Smooth muscle cell of the brain vasculature (primary cell): Measurements from ENCODE around the gene TCEAL8.
"Not testable (repeated sequence)": the region's sequence is repeated elsewhere in the genome, so short reads cannot be mapped to it uniquely, and the experiment has no call there.

ENCODE experiments used
- DNase-seq: peaks from one replicate; pipeline ENCODE4 v3.0.0-alpha.2; 2012; ENCODE audit warnings: low read depth, low spot score

TCEAL8 gene, protein sequence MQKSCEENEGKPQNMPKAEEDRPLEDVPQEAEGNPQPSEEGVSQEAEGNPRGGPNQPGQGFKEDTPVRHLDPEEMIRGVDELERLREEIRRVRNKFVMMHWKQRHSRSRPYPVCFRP

GRCh38 chrX:103254921-103255493, at the start of gene TCEAL8:
Gene TCEAL8 (minus strand): TSS chrX:103255155. CDS start chrX:103253979, 1,176 bp downstream.
- DNase-seq, result no peak

GRCh38 chrX:103304705-103305104, 49.8 kb upstream of the TCEAL8 start:
- DNase-seq, result no peak

DNA sequence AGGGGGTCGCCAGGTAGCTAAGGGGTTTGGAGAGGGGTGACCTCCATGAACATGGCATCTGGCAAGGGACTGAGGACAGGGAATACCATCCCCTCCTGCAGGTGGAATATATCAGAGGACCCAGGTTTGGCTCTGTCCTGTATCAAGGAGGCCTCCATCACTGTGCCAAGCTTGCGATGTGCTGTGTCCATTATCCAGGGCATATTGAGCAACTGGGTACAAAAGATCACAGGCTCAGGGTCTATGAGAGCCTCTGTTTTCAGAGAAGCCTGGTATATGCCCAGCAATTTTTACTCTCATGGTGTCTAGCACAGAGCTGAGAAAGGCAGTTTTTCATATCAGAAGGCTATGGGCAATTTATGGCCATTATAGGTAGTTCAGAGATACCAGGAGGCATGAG, 38.2 kb upstream of the TCEAL8 start:
- DNase-seq, result no peak

GRCh38 chrX:103279624-103280023, 24.7 kb upstream of the TCEAL8 start:
- DNase-seq, result no peak

GRCh38 chrX:103276581-103277002, 21.6 kb upstream of the TCEAL8 start, which contains the start of gene TCEAL5:
Gene TCEAL5 (minus strand): TSS chrX:103276750. CDS start chrX:103274563, 2,187 bp downstream.
- no peak for DNase-seq

- no peak for DNase-seq
These were observed 21.1 kb upstream of the TCEAL8 start for GRCh38 chrX:103275947-103276567.

- no peak for DNase-seq
These were observed 19.3 kb upstream of the TCEAL8 start for GRCh38 chrX:103274284-103274683.

DNA sequence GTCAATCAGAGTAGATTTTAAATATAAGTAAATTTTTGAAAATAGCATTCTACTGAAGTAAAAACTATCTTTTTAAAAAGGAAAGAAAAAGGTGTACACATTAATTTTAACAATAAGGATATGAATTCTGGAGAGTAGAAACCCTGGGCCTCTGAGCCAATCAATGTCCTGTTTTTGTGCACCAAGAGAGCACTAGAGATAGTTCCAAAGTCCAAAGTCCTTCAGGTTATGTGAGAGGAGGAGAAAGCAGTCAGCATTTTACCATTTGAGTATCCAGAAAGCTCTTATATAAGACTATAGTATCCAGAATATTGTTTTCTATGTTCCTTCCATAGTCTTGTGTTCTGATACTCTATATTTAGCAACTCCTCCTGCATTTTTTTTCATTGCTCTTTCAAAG, 3.3 kb upstream of the TCEAL8 start:
- no peak for DNase-seq

GRCh38 chrX:103256651-103257050, 1.7 kb upstream of the TCEAL8 start:
- no peak for DNase-seq

GRCh38 chrX:103254171-103254824, 657 bp downstream of the TCEAL8 start:
- DNase-seq, result no peak

- no peak for DNase-seq
These were observed 1.3 kb downstream of the TCEAL8 start for GRCh38 chrX:103253608-103254007.

DNA sequence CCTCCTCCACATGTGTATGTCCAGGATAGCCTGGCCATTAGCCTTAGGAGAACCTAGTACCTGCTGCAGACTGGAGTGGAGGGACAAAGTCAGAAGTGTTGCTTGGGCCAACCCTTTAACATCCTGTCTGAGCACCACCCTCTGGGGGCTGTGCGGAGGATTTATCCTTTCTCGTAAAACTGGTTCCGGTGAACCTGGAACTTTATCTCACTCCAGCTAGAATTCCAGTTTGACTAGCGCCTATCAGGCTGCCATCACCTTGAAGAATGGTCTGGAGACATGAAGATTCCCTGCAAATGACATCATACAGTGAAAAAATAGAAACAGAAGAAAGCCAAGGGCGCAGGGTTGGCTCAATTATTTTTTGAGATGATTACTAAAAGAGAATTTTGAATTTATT, 4.0 kb downstream of the TCEAL8 start:
- DNase-seq, result no peak

DNA sequence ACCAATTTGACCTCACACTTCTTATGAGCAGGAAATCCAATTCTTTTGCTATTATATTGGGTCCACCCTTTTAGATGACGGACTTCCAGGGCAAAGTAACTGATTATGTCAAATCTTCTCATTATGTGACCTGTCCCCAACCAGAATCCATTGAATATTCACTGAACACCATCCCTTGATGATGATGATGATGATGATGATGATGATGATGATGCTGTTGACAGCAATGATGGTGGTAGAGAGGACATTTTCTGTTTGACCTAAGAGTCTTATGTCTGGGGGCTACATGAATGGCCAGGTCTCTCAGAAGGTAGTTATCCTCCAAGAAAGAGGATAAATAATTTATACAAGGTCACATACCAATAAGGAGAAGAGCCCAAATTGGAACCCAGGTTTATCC, 5.2 kb downstream of the TCEAL8 start:
- no peak for DNase-seq

- no peak for DNase-seq
These were observed 6.4 kb downstream of the TCEAL8 start for GRCh38 chrX:103248553-103248952.

GRCh38 chrX:103240155-103240554, 14.8 kb downstream of the TCEAL8 start:
- no peak for DNase-seq

DNA sequence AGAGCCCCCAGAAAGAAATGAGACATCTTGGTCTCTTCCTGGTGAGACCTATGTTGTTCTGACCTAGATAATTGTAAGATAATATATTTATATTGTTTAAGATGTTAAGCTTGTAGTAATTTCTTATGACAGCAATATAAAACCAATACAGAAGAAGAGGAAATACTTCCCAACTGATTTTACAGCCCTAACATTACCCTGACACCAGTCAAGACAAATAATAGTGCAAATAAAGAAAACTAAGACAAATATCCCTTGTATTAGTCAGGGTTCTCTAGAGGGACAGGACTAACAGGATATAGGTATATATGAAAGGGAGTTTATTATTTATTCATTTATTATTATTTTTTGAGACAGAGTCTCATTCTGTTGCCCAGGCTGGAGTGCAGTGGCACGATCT, 18.7 kb downstream of the TCEAL8 start:
- no peak for DNase-seq

DNA sequence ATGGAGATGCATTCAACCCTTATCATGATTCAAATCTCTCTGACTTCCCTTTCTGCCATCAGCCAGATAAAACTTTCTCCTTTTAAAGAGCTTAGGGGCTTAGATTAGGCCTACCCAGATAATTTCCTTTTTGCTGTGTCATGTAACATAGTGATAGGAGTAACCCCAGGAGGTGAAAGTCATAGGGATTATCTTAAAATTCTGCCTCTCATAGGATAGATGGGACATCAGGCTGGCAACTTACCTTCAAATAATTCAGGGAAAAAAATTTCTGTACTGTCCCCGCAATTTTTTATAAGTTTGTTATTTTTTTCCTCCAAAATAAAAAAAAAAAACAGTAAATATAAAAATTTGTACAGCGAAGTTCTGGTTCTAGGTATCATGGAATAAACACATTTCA, 19.3 kb downstream of the TCEAL8 start:
- not testable (repeated sequence) for DNase-seq

GRCh38 chrX:103234869-103235268, 20.1 kb downstream of the TCEAL8 start:
- no peak for DNase-seq

GRCh38 chrX:103233263-103233662, 21.7 kb downstream of the TCEAL8 start:
- no peak for DNase-seq

DNA sequence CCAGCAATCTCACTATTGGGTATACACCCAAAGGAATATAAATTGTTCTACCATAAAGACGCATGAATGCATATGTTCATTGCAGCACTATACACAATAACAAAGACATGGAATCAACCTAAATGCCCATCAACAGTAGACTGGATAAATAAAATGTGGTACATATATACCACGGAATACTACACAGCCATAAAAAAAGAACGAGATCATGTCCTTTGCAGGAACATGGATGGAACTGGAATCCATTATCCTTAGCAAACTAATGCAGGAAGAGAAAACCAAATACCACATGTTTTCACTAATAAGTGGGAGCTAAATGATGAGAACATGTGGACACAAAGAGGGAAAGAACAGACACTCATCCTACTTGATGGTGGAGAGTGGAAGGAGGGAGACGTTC, 29.0 kb downstream of the TCEAL8 start:
- DNase-seq, result not testable (repeated sequence)

DNA sequence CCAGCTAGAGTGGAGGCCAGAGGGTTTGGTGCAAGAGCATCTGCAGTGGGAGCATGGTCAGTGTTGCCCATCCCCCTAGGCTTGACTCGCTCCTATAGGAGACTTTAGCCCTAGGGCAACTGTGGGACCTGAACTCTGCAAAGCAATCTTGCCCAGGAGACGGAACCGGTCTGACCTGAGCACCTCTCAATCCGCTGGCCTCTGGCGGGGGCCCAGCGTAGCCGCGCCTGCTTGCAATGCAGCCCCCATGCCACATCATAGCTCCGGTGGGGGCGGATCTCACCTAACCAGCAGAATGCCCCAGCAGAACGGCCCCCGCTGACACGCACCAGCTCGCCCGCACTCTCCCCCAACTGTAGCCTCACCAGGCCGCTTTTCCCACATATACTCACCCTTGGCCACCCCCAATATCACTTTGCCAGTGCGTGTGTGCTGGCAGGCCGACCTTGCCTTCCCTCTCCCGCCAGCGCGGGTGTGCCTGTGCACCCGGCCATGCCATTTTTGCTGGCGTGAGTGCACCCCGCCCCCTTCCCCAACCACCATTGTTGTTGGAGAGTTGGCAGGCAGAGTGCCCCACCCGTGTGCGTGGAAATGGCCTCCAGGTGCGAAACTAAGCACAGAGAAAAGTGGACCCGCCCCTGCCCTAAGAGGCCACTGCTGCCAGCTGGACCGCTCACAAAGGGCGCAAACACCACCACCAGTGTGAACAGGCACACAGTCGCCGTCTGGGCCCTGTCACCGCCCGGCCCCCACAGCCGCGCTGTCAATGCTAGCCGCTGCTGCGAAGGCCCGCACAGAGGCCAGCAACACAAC, 34.2 kb downstream of the TCEAL8 start:
- DNase-seq, result no peak

DNA sequence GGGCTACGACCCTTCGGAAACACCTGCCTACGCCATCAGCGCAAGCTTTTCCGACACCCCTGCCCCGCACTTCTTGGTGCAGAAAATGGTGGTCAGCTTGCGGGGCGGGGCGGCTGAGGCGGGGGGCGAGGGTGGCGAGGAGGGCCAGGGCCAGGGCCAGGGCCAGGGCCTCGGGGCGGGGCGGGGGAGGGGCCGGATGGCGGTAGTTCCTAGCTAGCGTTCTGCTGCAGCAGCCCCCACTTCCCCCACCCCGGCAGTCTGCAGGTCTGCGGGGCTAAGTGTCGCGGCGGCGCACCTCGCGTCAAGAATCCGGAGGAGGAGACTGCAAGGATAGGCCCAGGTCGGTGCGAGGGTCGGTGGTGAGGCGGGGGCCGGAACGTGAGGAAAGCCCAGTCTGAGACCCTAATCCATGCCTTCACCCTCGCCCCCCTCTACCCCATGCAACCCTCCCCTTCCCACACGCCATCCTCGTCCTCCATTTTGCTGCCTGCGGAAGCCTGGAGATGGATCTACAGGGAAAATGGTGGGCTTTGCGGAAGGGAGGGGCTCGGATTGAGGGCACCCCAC, 39.4 kb downstream of the TCEAL8 start:
- no peak for DNase-seq
